GM21423 (cell line): ENCODE data around the gene PTPRT.
"Not testable (repeated sequence)": the region's sequence is repeated elsewhere in the genome, so short reads cannot be mapped to it uniquely, and the experiment has no call there.

Experiments
- ATAC-seq: cut with Tn5 transposase; IDR thresholded peaks from one replicate; pipeline ENCODE4 v1.9.1; 2021; ENCODE audit warnings: mild to moderate bottlenecking, moderate library complexity; ENCODE audit not compliant: unreplicated experiment

The PTPRT gene

DNA sequence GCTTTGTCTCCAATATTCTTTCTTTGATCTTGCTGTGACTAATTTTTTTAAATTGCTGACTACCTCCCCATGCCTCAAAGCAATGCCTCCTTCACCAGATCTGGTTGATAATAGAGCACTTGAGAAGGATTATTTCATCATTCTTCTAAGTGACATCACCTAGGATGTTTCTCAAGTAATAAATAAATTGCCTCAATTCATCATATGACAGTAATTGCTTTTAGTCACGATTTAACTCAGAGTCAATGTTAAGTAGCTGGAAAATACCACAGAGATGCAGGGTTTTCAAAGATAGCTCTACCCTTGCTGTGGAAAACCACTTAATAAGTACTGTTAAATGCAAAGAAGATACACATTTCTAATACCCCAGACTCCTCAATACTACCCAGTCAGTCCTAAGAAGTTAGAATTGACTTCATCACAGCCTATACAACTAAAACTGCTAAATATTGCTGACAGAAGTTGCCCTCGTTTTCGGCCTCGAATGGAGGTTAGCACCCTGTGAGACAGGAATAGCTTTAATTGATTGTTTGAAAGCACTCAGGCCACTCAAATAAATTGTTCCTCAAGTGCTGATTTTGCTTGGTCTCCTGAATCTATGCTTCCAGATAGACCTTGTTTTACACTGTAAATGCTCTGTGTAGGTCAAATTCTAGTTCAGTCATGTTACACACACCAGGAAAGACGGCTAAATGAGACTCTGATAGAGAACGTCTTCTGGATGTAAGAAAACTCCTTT lies 931.0 kb downstream of the PTPRT start:
- no peak for ATAC-seq

DNA sequence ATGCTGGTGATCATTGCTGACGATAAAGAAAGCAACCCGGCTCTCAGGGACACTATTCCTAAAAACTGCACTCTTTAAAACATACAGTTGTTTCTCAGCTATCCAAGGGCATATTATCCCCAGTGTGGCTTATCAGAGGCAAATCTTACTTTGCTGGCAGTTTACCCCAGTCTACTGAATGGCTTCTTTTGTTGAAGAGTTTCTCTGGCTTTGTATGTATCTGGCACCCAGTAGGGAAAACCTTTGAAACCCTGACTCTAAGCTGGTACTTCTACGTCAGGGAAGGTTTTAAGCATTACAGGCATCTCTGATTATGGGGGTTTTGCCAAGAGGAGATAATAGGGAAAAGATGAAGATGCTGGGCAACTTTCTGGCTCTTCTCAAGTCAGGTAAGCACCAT lies 933.9 kb downstream of the PTPRT start:
- ATAC-seq, result no peak

DNA sequence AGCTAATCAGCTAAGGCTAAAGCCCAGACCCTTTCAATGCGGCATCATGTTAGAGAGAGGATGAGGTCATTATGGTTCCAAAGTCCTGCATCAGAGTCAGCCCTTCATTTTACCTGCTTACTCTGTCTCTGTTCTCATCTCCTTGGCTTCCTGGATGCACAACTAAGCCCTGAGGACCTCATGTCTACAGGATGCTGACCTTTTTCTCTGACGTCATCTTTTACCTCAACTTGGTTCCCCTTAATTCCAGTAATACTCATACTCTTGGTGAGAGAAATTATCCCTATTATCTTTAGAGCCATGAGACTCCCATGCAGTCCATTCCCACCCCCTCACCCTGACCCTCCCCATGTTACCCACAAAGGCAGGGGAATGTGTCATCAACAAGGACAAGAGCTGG lies 935.0 kb downstream of the PTPRT start:
- no peak for ATAC-seq

DNA sequence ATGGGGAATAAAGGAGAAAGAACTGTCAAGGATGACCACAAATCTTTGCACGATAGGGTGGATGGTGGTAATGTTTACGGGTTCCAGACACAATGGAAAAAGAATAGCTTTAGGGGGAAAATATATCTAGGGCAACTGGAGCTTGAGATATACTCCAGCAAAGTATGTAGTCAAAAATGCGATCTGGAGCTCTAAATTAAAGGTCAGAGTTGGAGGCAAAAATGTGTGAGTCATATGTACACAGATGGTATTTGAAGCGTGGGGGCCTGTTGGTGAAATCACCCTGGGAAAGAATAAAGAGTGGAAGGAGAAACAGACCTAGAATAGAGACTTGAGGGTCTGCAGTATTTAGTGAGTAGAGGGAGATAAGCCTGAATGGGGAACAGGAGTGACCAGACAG lies 937.6 kb downstream of the PTPRT start:
- ATAC-seq, result no peak

DNA sequence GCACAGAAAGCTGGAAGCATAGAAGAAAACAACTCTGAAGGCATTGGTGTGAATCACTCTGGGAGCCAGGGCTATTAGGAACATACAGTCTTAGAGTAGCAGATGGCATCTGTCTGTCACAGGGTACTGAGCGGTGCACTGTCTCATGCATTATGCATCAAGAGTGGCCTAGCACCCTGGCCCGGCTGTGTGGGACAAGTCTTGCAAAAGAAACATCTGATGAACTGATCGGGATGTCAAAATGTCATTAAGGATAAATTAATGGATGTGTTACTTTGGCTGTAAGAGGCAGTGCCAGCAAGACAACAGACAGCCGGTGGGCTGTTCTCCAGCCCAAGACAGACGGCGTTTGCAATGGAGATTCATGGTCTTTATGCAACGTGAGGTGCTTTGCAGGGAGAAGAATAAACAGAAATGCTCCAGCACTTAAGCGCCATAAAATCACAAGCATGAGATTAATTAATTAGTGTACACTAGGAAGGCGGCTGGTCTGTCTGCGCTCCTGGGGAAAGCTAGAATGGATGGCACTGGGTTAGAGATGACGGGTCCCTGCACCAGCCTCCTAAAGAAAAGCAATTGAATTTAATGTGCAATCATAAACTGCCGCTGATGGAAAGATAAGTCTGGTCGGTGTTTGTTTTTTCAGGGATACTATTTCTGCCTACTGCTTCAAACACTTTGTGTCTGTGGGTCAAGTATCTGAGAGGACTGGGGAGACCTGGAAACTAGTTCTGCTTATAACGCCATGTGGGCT lies 970.9 kb downstream of the PTPRT start:
- ATAC-seq, result no peak

DNA sequence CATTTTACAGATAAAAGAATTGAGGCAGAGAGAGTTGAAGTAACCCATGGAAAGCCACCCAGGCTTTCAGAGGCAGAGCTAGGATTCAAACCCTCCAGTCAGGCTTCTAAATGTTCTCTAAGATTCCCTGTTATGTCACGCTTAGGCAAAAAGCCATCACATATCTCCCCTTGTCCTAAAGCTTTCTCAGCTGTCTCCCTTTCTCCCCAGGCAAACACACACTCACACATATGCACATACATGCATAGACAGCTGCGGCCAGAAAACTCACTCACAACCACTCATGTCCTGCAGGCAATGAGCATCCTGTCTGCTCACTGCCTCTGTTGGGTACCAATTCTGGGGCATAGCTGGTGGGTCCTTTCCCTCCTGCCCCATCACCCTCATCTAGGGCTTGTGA lies 975.6 kb downstream of the PTPRT start:
- no peak for ATAC-seq

DNA sequence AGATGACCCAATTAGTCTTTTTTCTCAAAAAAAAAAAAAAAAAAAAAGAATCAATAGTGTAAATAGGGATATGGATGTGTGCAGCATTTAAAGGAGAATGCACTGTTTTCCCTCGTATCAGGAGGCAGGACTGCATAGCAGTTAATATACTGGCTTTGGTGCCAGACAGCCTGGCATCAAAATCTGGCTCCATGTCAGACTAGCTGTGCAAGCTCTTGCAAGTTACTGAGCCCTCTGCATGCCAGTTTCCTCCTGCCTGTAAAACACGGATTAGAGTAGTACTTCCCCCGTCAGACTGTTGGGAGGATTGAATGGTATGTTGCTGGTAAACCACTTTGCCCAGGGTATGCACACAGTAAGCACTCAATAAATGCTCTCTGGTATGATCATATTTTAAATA lies 977.3 kb downstream of the PTPRT start:
- ATAC-seq, result no peak

DNA sequence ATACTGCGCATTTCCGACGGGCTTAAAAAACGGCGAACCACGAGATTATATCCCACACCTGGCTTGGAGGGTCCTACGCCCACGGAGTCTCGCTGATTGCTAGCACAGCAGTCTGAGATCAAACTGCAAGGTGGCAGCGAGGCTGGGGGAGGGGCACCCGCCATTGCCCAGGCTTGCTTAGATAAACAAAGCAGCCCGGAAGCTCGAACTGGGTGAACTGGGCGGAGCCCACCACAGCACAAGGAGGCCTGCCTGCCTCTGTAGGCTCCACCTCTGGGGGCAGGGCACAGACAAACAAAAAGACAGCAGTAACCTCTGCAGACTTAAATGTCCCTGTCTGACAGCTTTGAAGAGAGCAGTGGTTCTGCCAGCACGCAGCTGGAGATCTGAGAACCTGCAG lies 983.1 kb downstream of the PTPRT start:
- not testable (repeated sequence) for ATAC-seq

DNA sequence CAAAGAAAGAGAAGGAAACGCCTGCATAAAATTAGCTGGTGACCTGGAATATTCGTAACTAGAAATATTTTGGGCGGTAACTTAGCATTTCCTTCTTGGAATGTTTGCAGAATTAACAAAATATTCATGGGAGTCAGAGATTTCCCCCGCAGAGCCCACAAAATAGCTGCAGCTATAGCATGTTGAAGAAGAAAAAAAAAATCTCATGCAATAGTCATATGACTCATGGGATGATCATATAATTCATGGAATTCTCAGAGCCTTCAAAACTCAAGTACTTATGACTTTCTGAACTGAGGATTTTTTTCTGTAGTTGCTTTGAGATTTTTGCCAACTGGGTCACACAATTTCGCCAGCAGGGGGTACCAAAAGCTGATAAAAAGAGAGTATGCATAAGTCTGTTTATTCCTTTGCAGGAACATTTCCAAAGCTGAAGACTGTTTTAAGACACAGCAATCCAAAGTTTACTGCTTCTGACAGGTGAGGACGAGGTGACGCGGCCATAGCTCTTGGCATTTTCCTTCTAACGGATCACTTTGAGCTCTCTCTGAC lies 985.5 kb downstream of the PTPRT start:
- ATAC-seq, result no peak

DNA sequence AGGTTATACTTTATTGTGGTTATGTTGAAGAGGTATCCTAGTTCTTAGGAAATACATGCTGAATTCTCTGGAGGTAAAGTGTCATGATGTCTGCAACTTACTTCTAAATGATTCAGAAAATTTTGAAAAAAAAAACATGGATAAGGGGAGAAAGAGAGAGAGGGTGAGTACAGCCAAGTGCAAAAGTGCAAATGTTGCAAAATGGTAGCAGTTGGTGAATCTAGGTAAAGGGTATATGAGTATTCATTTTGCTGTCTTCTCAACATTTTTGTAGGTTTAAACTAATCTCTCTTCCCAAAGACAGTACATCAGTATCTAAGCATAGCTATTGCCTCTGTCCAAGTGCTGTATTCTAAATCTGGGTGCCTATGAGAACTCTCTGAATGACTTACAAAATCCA lies 992.1 kb downstream of the PTPRT start:
- no peak for ATAC-seq

DNA sequence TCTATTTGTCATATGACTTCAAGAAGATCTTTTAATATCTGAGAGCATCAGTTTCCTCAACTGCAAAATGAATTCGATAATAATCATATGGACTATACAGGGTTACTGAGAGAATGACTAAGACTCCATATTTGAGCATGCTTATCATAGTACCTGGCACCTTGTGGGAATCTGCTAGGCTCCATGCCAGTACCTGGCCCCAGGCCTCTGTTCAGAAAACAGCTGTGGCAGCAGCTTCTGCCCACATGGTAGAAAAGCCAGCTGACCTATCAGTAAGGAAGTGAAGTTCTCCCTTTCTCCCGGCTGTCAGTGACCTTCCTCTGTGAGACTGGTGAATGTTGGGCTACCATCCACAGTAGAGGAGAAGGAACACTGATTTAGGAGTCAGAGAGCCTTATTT lies 996.6 kb downstream of the PTPRT start:
- no peak for ATAC-seq

DNA sequence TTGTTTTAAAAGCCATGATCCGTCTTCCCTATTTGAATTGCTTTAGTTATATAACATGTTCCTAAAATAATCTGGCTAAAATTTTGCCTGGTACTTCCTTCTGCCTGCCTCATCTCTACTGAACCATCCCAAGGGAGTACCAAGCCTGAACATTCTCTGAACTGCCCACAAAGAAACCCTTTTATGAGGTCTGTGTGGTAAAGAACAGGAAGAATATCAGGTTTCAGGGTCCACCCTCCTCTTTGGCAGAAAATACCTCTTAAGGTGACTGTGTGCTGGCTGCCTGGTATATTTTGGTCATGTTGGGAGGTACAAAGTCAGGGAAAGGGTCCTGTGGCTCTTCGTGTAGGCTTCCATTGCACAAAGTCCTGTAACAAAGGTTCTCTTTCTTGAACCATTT lies 997.4 kb downstream of the PTPRT start:
- no peak for ATAC-seq

DNA sequence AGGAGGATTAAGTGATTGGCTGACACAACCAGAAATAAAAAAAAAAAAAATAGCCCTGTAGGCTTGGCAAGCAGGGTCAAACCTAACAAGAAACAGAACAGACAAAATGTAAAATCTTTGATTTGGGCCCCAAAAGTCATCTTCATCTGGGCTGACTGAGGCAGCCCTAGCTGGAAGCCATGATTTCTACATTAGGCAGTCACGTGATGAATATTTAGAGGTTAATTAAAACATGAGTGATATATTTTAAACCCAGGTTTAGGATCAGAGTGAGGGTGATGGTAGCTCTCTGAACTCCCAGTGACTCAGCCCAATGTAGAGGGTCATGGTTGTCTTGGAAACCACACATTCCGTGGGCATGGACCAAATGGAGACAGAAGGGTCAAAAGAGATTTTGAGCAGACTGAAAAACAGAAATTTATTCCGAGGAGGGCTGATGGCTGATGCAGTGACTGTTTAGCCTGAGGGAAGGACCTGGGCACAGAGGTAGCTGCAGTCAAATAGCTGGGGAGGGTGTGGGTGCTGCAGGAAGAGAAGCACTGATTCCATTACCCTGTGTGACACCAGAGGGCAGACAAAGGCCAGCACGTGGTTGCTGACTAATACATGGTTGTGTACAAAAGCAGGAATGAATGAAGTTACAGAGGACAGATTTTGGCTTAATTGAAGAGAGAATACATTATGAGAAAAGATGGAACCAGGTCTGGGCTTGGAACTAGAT lies 998.4 kb downstream of the PTPRT start:
- ATAC-seq, result no peak

DNA sequence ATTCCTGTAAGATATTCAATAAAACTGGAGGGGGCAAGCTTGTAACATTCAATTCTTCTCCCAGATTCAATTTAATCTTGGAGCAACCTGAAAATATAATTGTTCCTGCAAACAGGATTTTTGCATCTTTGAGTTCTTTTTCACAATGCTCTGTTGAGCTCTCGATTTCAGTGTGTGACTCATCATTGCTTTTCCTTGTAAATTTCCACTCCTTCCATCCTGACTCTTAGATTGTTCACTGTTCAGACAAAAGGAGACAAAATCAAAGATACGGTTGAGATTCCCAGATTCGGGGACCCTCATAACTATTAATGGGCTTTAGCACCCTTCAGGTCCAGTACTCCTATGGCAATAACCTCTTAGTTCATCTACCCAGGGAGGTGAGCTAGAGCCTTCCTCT lies 999.6 kb downstream of the PTPRT start:
- no peak for ATAC-seq

DNA sequence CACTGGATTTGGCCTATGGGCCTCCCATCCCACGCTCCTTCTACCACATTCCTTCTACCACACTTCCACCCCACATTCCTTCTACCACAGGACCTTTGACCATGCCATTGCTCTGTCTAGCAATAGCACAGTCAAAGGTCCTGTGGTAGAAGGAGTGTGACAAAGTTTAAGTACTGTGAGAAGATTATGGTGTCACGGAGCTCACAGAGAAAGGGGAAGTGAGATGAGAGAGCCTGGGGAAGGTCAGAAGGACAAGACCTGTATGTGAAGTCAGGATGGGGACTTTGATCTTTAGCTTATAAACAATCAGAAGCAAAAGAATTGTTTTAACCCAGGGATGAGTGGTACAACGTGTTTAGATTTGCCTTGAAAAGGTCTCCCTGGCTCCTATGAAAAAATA lies 1003.4 kb downstream of the PTPRT start:
- no peak for ATAC-seq

DNA sequence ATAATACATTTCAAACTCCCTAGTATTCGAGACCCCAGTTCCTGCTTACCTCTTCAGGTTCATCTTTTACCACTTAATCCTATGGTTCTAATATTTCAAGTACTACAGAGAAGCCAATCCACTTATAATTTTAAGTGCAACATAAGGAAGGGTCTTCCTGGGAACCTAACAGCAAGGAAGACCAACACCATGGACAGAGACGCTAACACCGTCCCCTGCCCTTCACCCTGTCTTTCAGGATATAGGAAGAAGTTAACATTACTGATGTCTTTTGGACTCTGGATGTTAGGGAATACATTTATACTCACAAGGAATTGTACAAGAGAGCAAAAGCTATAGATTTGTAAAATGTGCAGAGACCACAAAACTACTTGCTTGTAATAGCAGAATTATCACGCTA lies 1006.6 kb downstream of the PTPRT start:
- no peak for ATAC-seq

DNA sequence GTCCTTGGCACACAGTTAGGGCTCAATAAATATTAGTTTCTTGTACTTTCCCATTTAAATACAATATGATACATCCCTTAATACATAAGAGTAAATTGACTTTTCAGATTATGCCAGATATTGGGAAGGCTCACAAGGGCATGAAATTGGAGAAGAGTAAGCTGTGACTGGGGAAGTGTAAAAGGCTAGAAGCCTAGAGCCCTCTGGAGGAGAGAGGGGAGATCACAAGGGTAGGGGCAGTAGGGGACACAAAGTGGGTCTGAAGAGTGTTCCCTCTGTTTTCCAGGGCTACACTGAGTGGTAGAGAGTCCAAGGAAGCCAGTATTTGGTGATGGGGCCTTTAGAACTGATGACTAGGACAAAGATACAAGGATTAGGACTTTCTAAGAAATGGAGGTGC lies 1008.6 kb downstream of the PTPRT start:
- no peak for ATAC-seq

DNA sequence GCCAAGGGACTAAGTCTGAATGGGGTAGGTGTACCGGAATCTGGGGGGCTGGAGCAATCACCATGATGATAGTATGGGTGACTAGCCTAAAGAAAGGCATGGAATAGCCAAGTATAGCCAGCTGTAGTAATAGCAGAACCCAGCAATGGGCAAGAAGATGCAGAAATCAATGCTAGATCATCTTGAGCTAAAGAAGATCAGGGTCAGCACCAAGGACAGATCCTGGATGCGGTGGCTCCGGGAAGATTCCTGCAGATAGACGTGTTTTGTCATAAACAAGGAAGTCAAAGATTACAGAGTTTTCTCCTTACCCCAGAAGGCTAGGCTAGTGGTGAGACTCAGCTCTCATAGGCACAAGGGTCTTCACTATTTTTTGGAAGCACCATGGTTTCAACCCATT lies 1009.9 kb downstream of the PTPRT start:
- ATAC-seq, result no peak

DNA sequence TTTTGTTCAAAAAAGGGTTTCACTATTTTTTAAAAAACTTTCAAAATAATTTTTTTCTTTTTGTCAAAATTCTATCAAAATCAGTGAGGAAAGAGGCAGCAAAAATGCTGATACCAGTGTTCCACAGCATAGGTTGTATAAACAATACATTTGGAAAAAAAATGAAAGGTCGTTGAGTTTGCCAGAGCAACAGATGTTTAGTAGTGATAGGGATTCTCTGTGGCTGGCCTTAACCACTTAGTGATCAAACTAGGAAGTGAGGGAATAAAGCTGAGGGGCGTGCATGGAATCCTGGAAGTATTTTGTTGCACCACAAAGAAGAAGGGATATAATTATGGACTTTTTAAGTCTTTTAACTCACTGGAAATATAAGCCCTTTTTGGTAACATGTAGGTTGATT lies 1016.3 kb downstream of the PTPRT start:
- ATAC-seq, result no peak

DNA sequence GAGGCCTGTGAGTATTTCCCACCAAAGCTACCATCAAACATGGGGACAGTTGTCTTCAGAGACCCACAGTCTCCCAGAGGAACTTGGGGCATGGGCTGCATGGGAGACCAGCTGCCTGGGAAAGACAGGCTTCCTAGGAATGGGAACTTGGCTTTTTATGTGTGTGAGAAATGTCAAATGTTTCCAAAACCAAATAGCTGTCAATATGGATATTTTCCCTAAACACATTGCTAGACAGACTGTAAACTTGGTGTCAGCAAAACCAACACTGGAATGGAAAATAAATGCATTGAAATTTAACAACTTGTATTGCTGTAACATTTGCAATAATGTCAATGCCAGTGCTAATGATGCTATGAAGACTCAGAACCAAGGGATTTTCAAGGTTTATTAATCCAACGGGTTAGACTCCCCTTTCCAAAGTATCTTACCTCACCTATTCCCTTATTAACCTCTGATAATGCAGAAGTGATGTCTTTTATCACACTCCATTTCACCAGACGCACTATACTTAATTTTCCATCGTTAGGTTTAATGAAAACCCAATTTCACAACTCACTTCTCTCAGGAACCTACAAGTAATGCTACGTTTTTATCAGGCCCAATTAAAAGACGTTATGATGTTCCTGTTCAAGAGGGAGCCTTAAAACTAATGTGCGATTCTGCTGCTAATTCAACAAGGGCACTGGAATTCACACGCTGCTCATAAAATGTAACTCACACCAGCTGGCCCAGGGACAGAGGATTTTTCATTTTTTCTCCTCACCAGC lies 1025.4 kb downstream of the PTPRT start:
- no peak for ATAC-seq

DNA sequence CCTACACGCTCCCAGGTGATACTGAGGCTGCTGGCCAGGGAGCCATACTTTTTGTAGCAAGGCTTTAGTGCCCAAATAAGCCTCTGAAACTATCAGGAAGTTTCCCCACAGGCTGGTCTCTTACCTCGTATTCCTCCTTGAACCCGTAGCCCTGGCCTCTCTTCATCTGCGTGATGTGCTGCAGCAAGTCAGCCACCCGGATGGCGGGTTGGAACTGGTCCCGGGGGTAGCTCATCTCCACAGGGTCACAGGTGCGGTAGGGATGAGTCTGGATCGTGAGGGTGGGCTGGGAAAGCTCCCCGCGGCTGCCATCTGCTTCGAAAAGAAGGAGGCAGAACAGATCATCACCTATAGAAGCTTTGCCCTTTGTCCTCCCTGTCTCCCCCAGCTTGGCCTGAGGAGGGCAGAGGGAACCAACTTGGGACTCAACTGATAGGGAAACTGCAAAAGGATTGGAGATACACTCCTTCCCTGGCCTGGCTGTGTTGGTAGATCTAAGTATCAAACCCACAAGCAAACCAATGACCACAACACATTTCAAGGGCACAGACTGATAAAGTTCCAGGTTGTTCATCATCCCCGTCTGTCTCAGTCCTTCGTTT lies 1028.4 kb downstream of the PTPRT start:
- ATAC-seq, result no peak
